Ovary (tissue), 9 donors: ENCODE results near the gene GABRB3. TPM values are rescaled to one million over a fixed set of nuclear protein-coding genes. Genes with fewer than 3 reads are reported as not detected.

Source experiments
- DNase-seq, 5 donors: peaks; one replicate each; pipeline ENCODE4 v3.0.0-alpha.2; 2019 to 2020
- H3K27ac ChIP-seq, 2 donors: fragments of 200-600 bp; one replicate each; pipeline versions ENCODE4 v1.5.1 to v1.8.0; 2019 to 2022
- H3K27me3 ChIP-seq: fragments of 200-600 bp; one replicate; pipeline ENCODE4 v1.8.0; 2022
- H3K36me3 ChIP-seq: fragments of 200-600 bp; sonication (generic); one replicate; pipeline ENCODE4 v1.5.1; 2019
- H3K4me1 ChIP-seq: one replicate; pipeline ENCODE4 v1.8.1; 2013; ENCODE audit warnings: mild to moderate bottlenecking, moderate library complexity; ENCODE audit not compliant: insufficient read depth
- H3K4me3 ChIP-seq: fragments of 200-600 bp; sonication (generic); one replicate; pipeline ENCODE4 v1.5.1; 2017
- H3K9me3 ChIP-seq, 2 donors: fragments of 200-600 bp in 1 of 2; sonication (generic) in 1 of 2; one replicate each; pipeline versions ENCODE4 v1.5.1 to v1.8.1; 2013 to 2019; ENCODE audit warnings: mild to moderate bottlenecking in 1 of 2, moderate library complexity in 1 of 2
- CTCF ChIP-seq, 3 donors: fragments of 450-650 bp in 2 of 3; fragments of 200-600 bp in 1 of 3; IDR thresholded peaks; one replicate each; pipeline versions ENCODE4 v1.5.1 to v1.8.0; 2016 to 2022; ENCODE audit warnings: antibody characterized with exemption in 3 of 3, mild to moderate bottlenecking in 1 of 3
- EP300 ChIP-seq: sonication (generic); formaldehyde crosslinking; IDR thresholded peaks from one replicate; pipeline ENCODE4 v1.6.1; 2017; ENCODE audit warnings: antibody characterized with exemption
- POLR2A ChIP-seq: fragments of 450-650 bp; IDR thresholded peaks from one replicate; pipeline ENCODE4 v1.6.1; 2017; ENCODE audit warnings: antibody characterized with exemption, mild to moderate bottlenecking, moderate library complexity
- WGBS, 3 donors: extraction: QIAGEN DNeasy Blood & Tissue Kit in 1 of 3; methylation state at CpG; one replicate each; pipeline versions ENCODE4 v1.1.5 to v1.1.7; 2013 to 2017; 5-methylcytosine and 5-hydroxymethylcytosine counted together
- intact Hi-C, 4 donors: fragments of 100-400 bp; cut with DNase I; formaldehyde crosslinking; loops; one replicate each; pipeline versions ENCODE4 v1.11.0 to v1.15.1; 2022 to 2023
- polyA plus RNA-seq, 2 donors: library from polyadenylated mRNA; stranded (reverse); fragments of 200-250 nt in 1 of 2; fragments of 350-450 nt in 1 of 2; fragmentation: Illumina TruSeq in 1 of 2; extraction: RNeasy Lipid Tissue Mini Kit (QIAGEN cat#74804) in 1 of 2; gene quantifications; one replicate each; pipeline ENCODE4 v1.2.3, GENCODE V29; 2013 to 2014
- total RNA-seq, 7 donors: library from RNA; depleted of rRNA in 2 of 7; stranded (reverse); fragments of >200 nt in 2 of 7; fragmentation: NEBNext Ultra II Directional in 3 of 7; extraction: Animal tissue kit (Norgen Biotek cat#: 25700) in 3 of 7; gene quantifications; one replicate each; pipeline versions ENCODE4 v1.1.0 to v1.2.4, GENCODE V29; 2016 to 2023
- donor health status: DM: no; HTN: no; CAD: no; lungs with moderate emphysema.
- donor health status: DM: no; HTN: no; CAD: no.
- donor health status: Bipolar disorder and iron deficiency.
- donor health status: DM: yes; HTN: yes; CAD: no.
- donor health status: DM: no; HTN: no; CAD: no.
- donor health status: DM: yes; HTN: yes; CAD: no.

GABRB3 gene
- total and polyA plus RNA-seq, 9 donors: 0.60 to 6.7 (median 3.0) TPM

- intact Hi-C loops: no loop called here
- Histone ChIP-seq H3K9me3 (no peaks in the 10 kb centered on the region), H3K4me3 (no peak overlapping the region), H3K4me1 (no peaks in the 10 kb centered on the region), H3K36me3 (no peaks in the 10 kb centered on the region), H3K27ac (no peak overlapping the region), H3K27me3 (no peaks in the 10 kb centered on the region)
- WGBS, 3 donors: 71 to 86% (median 79%) methylated on average over 6 of the region's 6 CpGs
- DNase-seq: no peak
- TF ChIP-seq EP300 (no peak), CTCF (IDR thresholded peaks at IDR 0.05) (no peak), POLR2A (no peak)
Observed at GRCh38 chr15:26641144-26641543, 131.7 kb downstream of the GABRB3 start.

- H3K27ac ChIP-seq: no peak overlapping the region
- no peaks in the 10 kb centered on the region for H3K36me3 ChIP-seq
- DNase-seq: no peak
- no peaks in the 10 kb centered on the region for H3K27me3 ChIP-seq
- H3K4me1 ChIP-seq: no peaks in the 10 kb centered on the region
- intact Hi-C loops: no loop called here
- WGBS, 3 donors: 54 to 66% (median 60%) methylated on average over 5 of the region's 5 CpGs
- no peak overlapping the region for H3K4me3 ChIP-seq
- H3K9me3 ChIP-seq: no peaks in the 10 kb centered on the region
- no peak for TF ChIP-seq CTCF (IDR thresholded peaks at IDR 0.05)
Observed at GRCh38 chr15:26640601-26641000, 132.3 kb downstream of the GABRB3 start.

- intact Hi-C loops: no loop called here
- no peak overlapping the region for H3K27ac ChIP-seq
- no peaks in the 10 kb centered on the region for H3K27me3 ChIP-seq
- H3K4me3 ChIP-seq: no peak overlapping the region
- no peaks in the 10 kb centered on the region for H3K4me1 ChIP-seq
- 61 to 70% (median 65%) methylated on average over 9 of the region's 9 CpGs for WGBS, 3 donors
- TF ChIP-seq EP300: no peak
- no peak for TF ChIP-seq POLR2A
- no peak for TF ChIP-seq CTCF (IDR thresholded peaks at IDR 0.05)
- H3K9me3 ChIP-seq: no peaks in the 10 kb centered on the region
- DNase-seq: no peak
- no peaks in the 10 kb centered on the region for H3K36me3 ChIP-seq
Observed at GRCh38 chr15:26639966-26640365, 132.9 kb downstream of the GABRB3 start.

GRCh38 chr15:26635614-26636013 is 137.3 kb downstream of the GABRB3 start:
- Histone ChIP-seq H3K4me1 (no peaks in the 10 kb centered on the region), H3K27me3 (no peaks in the 10 kb centered on the region), H3K9me3 (no peaks in the 10 kb centered on the region), H3K4me3 (no peak overlapping the region), H3K27ac (no peak overlapping the region), H3K36me3 (no peaks in the 10 kb centered on the region)
- TF ChIP-seq CTCF (IDR thresholded peaks at IDR 0.05): no peak
- TF ChIP-seq EP300: no peak
- no peak for TF ChIP-seq POLR2A
- intact Hi-C loops: no loop called here
- WGBS, 3 donors: 74 to 88% (median 83%) methylated on average over 2 of the region's 2 CpGs
- DNase-seq: no peak

GRCh38 chr15:26635105-26635504 is 137.8 kb downstream of the GABRB3 start:
- no peaks in the 10 kb centered on the region for H3K4me1 ChIP-seq
- TF ChIP-seq EP300: no peak
- TF ChIP-seq POLR2A: no peak
- no peak for TF ChIP-seq CTCF (IDR thresholded peaks at IDR 0.05)

More at GRCh38 chr15:26635105-26635504, 137.8 kb downstream of the GABRB3 start:
- intact Hi-C loops: no loop called here
- Histone ChIP-seq H3K9me3 (no peaks in the 10 kb centered on the region), H3K36me3 (no peaks in the 10 kb centered on the region), H3K27ac (no peak overlapping the region), H3K27me3 (no peaks in the 10 kb centered on the region), H3K4me3 (no peak overlapping the region)
- 53 to 56% (median 54%) methylated on average over 2 of the region's 2 CpGs for WGBS, 3 donors
- DNase-seq: no peak
